ENCODE measurements around the gene ARHGAP5. TPM values are rescaled to one million over a fixed set of nuclear protein-coding genes. Genes with fewer than 3 reads are reported as not detected.

Gene ARHGAP5
- total RNA-seq, 1 experiment from 2014 or later = 100 TPM

GRCh38 chr14:32136027-32136825, 59.1 kb downstream of the ARHGAP5 start:
- peaks cover 57% of the 10 kb centered on the region for H3K36me3 Mint-ChIP-seq (ENCODE audit: insufficient read depth, unreplicated experiment)
- BruUV-seq (replicated peaks) = no TSS peak
- H3K27me3 Mint-ChIP-seq (ENCODE audit: insufficient read depth, unreplicated experiment) = no peaks in the 10 kb centered on the region
- no peak overlapping the region for H3K4me3 Mint-ChIP-seq (ENCODE audit: unreplicated experiment)
- POLR2A ChIA-PET = interaction anchor here (0.6 to 1.5 kb wide), 5 partner anchors 10 to 186 kb away, joined by 3 to 4 read pairs (median 4); partner anchors contain the start of gene ARHGAP5
- DNase-seq (ENCODE audit: unreplicated experiment) = peak; percentile 26
- H3K9me3 Mint-ChIP-seq (ENCODE audit: unreplicated experiment) = no peaks in the 10 kb centered on the region
- H3K27ac Mint-ChIP-seq (ENCODE audit: low read depth, unreplicated experiment) = no peak overlapping the region
- CTCF ChIA-PET = interaction anchor here (0.6 kb wide), 2 partner anchors 47 to 373 kb away, joined by 3 read pairs; no protein-coding TSS in a partner anchor
- peaks cover 13% of the 10 kb centered on the region for H3K4me1 Mint-ChIP-seq (ENCODE audit: insufficient read depth, unreplicated experiment)
- intact Hi-C loops (cut with micrococcal nuclease) = no loop called here
- TF ChIP-seq CTCF (IDR thresholded peaks at IDR 0.05; ENCODE audit: unreplicated experiment) = no peak

- DNase-seq (ENCODE audit: unreplicated experiment) = no peak
- H3K9me3 Mint-ChIP-seq (ENCODE audit: unreplicated experiment) = no peaks in the 10 kb centered on the region
- no TSS peak for BruUV-seq (replicated peaks)
- no peak for TF ChIP-seq CTCF (IDR thresholded peaks at IDR 0.05; ENCODE audit: unreplicated experiment)
- ChIA-PET CTCF (no interaction called here), POLR2A (interaction anchor here (0.7 kb wide), 1 partner anchor 60 kb away, joined by 4 read pairs; no protein-coding TSS in a partner anchor)
- H3K27me3 Mint-ChIP-seq (ENCODE audit: insufficient read depth, unreplicated experiment) = no peaks in the 10 kb centered on the region
- peaks cover 52% of the 10 kb centered on the region for H3K36me3 Mint-ChIP-seq (ENCODE audit: insufficient read depth, unreplicated experiment)
- H3K27ac Mint-ChIP-seq (ENCODE audit: low read depth, unreplicated experiment) = no peak overlapping the region
- no peak overlapping the region for H3K4me3 Mint-ChIP-seq (ENCODE audit: unreplicated experiment)
- intact Hi-C loops (cut with micrococcal nuclease) = no loop called here
- peaks cover 13% of the 10 kb centered on the region for H3K4me1 Mint-ChIP-seq (ENCODE audit: insufficient read depth, unreplicated experiment)
These were observed 60.2 kb downstream of the ARHGAP5 start for GRCh38 chr14:32137313-32137712.

GRCh38 chr14:32137892-32138291, 60.8 kb downstream of the ARHGAP5 start:
- TF ChIP-seq CTCF (IDR thresholded peaks at IDR 0.05; ENCODE audit: unreplicated experiment) = no peak
- POLR2A ChIA-PET = interaction anchor here (0.7 kb wide), 1 partner anchor 60 kb away, joined by 4 read pairs; no protein-coding TSS in a partner anchor
- Mint-ChIP-seq H3K36me3 (ENCODE audit: insufficient read depth, unreplicated experiment) (peaks cover 52% of the 10 kb centered on the region), H3K27ac (ENCODE audit: low read depth, unreplicated experiment) (no peak overlapping the region), H3K4me1 (ENCODE audit: insufficient read depth, unreplicated experiment) (peaks cover 13% of the 10 kb centered on the region), H3K9me3 (ENCODE audit: unreplicated experiment) (no peaks in the 10 kb centered on the region), H3K27me3 (ENCODE audit: insufficient read depth, unreplicated experiment) (no peaks in the 10 kb centered on the region), H3K4me3 (ENCODE audit: unreplicated experiment) (no peak overlapping the region)
- CTCF ChIA-PET = no interaction called here
- intact Hi-C loops (cut with micrococcal nuclease) = no loop called here
- DNase-seq (ENCODE audit: unreplicated experiment) = no peak
- no TSS peak for BruUV-seq (replicated peaks)

- BruUV-seq (replicated peaks) = no TSS peak
- H3K36me3 Mint-ChIP-seq (ENCODE audit: insufficient read depth, unreplicated experiment) = peaks cover 73% of the 10 kb centered on the region
These were observed 65.2 kb downstream of the ARHGAP5 start for GRCh38 chr14:32142341-32142740.

More at GRCh38 chr14:32142341-32142740, 65.2 kb downstream of the ARHGAP5 start:
- ChIA-PET POLR2A (interaction anchor here (1.6 kb wide), 1 partner anchor 65 kb away, joined by 6 read pairs; the partner anchor contains the start of gene ARHGAP5), CTCF (no interaction called here)
- intact Hi-C loops (cut with micrococcal nuclease) = no loop called here
- Mint-ChIP-seq H3K4me1 (ENCODE audit: insufficient read depth, unreplicated experiment) (no peaks in the 10 kb centered on the region), H3K9me3 (ENCODE audit: unreplicated experiment) (no peaks in the 10 kb centered on the region), H3K27ac (ENCODE audit: low read depth, unreplicated experiment) (no peak overlapping the region), H3K27me3 (ENCODE audit: insufficient read depth, unreplicated experiment) (no peaks in the 10 kb centered on the region), H3K4me3 (ENCODE audit: unreplicated experiment) (no peak overlapping the region)
- DNase-seq (ENCODE audit: unreplicated experiment) = no peak
- TF ChIP-seq CTCF (IDR thresholded peaks at IDR 0.05; ENCODE audit: unreplicated experiment) = no peak
